ENCODE data around the gene ATP6V0C.

DNA sequence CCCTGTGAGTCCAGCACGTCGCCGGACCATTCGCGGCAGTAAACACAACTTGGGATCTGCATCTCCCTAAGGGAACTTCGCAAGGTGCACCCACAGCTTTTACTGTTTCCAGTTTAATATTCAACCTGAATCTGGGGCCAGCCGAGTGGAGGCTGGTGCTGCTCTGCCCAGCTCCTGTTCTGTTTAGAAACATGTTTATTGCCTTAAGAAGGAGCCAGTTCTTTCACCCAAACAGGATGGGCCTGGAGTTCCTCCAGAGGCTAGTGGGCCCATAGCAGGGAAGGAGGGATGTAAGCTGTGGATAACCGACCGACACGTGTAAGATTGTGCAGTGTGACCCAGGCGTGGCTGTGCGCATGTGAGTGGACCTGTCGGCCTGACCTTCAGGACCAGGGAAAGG is 21.5 kb upstream of the ATP6V0C start:
- TF ChIP-seq, protein P1, sequence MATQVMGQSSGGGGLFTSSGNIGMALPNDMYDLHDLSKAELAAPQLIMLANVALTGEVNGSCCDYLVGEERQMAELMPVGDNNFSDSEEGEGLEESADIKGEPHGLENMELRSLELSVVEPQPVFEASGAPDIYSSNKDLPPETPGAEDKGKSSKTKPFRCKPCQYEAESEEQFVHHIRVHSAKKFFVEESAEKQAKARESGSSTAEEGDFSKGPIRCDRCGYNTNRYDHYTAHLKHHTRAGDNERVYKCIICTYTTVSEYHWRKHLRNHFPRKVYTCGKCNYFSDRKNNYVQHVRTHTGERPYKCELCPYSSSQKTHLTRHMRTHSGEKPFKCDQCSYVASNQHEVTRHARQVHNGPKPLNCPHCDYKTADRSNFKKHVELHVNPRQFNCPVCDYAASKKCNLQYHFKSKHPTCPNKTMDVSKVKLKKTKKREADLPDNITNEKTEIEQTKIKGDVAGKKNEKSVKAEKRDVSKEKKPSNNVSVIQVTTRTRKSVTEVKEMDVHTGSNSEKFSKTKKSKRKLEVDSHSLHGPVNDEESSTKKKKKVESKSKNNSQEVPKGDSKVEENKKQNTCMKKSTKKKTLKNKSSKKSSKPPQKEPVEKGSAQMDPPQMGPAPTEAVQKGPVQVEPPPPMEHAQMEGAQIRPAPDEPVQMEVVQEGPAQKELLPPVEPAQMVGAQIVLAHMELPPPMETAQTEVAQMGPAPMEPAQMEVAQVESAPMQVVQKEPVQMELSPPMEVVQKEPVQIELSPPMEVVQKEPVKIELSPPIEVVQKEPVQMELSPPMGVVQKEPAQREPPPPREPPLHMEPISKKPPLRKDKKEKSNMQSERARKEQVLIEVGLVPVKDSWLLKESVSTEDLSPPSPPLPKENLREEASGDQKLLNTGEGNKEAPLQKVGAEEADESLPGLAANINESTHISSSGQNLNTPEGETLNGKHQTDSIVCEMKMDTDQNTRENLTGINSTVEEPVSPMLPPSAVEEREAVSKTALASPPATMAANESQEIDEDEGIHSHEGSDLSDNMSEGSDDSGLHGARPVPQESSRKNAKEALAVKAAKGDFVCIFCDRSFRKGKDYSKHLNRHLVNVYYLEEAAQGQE (IDR thresholded peaks at IDR 0.05; ENCODE audit: insufficient replicate concordance, low read depth) = no peak
- TF ChIP-seq, protein P2, sequence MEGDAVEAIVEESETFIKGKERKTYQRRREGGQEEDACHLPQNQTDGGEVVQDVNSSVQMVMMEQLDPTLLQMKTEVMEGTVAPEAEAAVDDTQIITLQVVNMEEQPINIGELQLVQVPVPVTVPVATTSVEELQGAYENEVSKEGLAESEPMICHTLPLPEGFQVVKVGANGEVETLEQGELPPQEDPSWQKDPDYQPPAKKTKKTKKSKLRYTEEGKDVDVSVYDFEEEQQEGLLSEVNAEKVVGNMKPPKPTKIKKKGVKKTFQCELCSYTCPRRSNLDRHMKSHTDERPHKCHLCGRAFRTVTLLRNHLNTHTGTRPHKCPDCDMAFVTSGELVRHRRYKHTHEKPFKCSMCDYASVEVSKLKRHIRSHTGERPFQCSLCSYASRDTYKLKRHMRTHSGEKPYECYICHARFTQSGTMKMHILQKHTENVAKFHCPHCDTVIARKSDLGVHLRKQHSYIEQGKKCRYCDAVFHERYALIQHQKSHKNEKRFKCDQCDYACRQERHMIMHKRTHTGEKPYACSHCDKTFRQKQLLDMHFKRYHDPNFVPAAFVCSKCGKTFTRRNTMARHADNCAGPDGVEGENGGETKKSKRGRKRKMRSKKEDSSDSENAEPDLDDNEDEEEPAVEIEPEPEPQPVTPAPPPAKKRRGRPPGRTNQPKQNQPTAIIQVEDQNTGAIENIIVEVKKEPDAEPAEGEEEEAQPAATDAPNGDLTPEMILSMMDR (IDR thresholded peaks at IDR 0.05; ENCODE audit: insufficient read depth, low read length) = no peak
- TF ChIP-seq POLR2AphosphoS5 (IDR thresholded peaks at IDR 0.05; ENCODE audit: low read depth) = no peak
- no peak for TF ChIP-seq SPI1 (IDR thresholded peaks at IDR 0.05; ENCODE audit: borderline replicate concordance, low read depth)
- TF ChIP-seq GABPA (IDR thresholded peaks at IDR 0.05; ENCODE audit: low read depth) = no peak
